ENCODE results near the gene ST6GALNAC1. TPM values are rescaled to one million over a fixed set of nuclear protein-coding genes. Genes with fewer than 3 reads are reported as not detected.

Gene ST6GALNAC1
- total and polyA plus RNA-seq, 4 donors, result 0.16 to 2.1 (median 0.21) TPM; not detected in 1

DNA sequence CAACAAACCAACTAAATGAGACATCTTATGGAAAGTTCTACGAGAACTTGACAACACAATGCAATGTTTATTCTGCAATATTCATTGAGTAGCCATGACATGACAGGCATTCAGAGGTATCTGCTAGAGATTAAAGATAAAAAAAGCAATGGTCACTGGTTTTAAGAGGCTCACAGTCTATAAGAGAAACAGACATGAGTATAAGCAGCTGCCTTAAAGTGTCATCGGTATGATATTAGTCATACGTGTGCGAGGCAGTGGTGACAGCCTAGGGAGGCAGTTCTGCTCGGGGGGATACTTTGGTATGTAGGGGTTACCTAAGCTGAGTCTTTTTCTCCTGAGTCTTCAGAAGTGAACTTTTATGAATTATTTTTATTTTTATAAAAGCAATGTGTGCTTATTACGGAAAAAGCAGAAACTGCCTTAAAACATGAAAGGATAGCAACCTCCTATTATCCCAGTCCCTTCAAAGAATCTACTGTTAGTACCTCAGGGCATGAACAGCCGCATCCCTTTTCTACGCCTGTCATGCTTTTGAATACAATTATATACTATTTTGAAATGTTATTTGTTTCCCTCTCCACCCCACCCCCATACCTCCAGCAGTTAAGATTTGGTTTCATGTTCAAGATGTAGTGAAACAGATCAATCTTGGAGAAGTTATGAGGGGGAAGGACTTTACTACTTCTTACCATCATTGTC is 7.7 kb downstream of the ST6GALNAC1 start:
- Histone ChIP-seq H3K9me3 (ENCODE audit: control insufficient read depth in 4 of 4, low read length in 3 of 4) (no peaks in the 10 kb centered on the region), H3K27me3 (ENCODE audit: control insufficient read depth in 4 of 4, insufficient read depth in 4 of 4, low read length in 3 of 4) (no peaks in the 10 kb centered on the region), H3K4me1 (ENCODE audit: control insufficient read depth in 4 of 4, insufficient read depth in 4 of 4, low read length in 3 of 4) (no peaks in the 10 kb centered on the region), H3K27ac (ENCODE audit: low read depth in 1 of 2, low read length in 2 of 2) (no peak overlapping the region), H3K9ac (ENCODE audit: low read depth in 1 of 2, low read length in 2 of 2) (no peak overlapping the region), H3K36me3 (ENCODE audit: control insufficient read depth in 4 of 4, insufficient read depth in 3 of 4, low read depth in 1 of 4, low read length in 3 of 4) (no peaks in the 10 kb centered on the region), H3K4me3 (ENCODE audit: low read depth in 1 of 3, low read length in 3 of 3) (no peak overlapping the region)
- WGBS, result 92% methylated on average over 8 of the region's 8 CpGs
- no peak for DNase-seq (ENCODE audit: low spot score)
- no peak for TF ChIP-seq YY1 (IDR thresholded peaks at IDR 0.05)
- TF ChIP-seq, protein P1, sequence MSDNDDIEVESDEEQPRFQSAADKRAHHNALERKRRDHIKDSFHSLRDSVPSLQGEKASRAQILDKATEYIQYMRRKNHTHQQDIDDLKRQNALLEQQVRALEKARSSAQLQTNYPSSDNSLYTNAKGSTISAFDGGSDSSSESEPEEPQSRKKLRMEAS (IDR thresholded peaks at IDR 0.05), result no peak

DNA sequence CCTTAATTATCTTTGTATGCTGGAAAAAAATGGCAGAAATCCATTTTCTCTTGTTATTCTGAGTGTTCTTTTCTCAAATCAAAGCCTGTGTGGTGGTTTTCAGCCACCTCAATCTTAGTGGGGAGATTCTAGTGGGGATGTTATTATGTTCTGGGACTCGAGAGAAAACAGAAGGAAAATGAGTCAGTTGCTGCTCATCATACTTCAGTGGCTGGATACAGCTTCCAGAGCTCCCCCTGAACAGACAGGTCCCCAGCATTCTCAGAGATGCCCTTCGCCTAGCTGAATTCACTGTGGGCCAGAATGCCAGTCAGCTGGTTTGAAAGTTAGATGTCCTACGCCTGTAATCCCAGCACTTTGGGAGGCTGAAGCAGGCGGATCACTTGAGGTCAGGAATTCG is 8.5 kb downstream of the ST6GALNAC1 start:
- H3K4me1 ChIP-seq (ENCODE audit: control insufficient read depth in 4 of 4, insufficient read depth in 4 of 4, low read length in 3 of 4), result no peaks in the 10 kb centered on the region
- no peaks in the 10 kb centered on the region for H3K9me3 ChIP-seq (ENCODE audit: control insufficient read depth in 4 of 4, low read length in 3 of 4)
- WGBS, result 91% methylated on average over 5 of the region's 5 CpGs
- H3K27ac ChIP-seq (ENCODE audit: low read depth in 1 of 2, low read length in 2 of 2), result no peak overlapping the region
- no peaks in the 10 kb centered on the region for H3K36me3 ChIP-seq (ENCODE audit: control insufficient read depth in 4 of 4, insufficient read depth in 3 of 4, low read depth in 1 of 4, low read length in 3 of 4)
- H3K27me3 ChIP-seq (ENCODE audit: control insufficient read depth in 4 of 4, insufficient read depth in 4 of 4, low read length in 3 of 4), result no peaks in the 10 kb centered on the region
- no peak overlapping the region for H3K9ac ChIP-seq (ENCODE audit: low read depth in 1 of 2, low read length in 2 of 2)
- no peak overlapping the region for H3K4me3 ChIP-seq (ENCODE audit: low read depth in 1 of 3, low read length in 3 of 3)
- TF ChIP-seq YY1 (IDR thresholded peaks at IDR 0.05), result no peak
- no peak for TF ChIP-seq RAD21 (IDR thresholded peaks at IDR 0.05)
- no peak for TF ChIP-seq TAF1 (conservative IDR thresholded peaks at IDR 0.05)
- no peak for TF ChIP-seq FOXA1 (IDR thresholded peaks at IDR 0.05)
- TF ChIP-seq, protein P2, sequence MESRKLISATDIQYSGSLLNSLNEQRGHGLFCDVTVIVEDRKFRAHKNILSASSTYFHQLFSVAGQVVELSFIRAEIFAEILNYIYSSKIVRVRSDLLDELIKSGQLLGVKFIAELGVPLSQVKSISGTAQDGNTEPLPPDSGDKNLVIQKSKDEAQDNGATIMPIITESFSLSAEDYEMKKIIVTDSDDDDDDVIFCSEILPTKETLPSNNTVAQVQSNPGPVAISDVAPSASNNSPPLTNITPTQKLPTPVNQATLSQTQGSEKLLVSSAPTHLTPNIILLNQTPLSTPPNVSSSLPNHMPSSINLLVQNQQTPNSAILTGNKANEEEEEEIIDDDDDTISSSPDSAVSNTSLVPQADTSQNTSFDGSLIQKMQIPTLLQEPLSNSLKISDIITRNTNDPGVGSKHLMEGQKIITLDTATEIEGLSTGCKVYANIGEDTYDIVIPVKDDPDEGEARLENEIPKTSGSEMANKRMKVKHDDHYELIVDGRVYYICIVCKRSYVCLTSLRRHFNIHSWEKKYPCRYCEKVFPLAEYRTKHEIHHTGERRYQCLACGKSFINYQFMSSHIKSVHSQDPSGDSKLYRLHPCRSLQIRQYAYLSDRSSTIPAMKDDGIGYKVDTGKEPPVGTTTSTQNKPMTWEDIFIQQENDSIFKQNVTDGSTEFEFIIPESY (IDR thresholded peaks at IDR 0.05), result no peak
- TF ChIP-seq, protein P1 (IDR thresholded peaks at IDR 0.05), result no peak
- no peak for TF ChIP-seq RXRA (IDR thresholded peaks at IDR 0.05)
- no peak for TF ChIP-seq NR2F2 (IDR thresholded peaks at IDR 0.05)
- no peak for TF ChIP-seq EGR1 (IDR thresholded peaks at IDR 0.05; ENCODE audit: low read depth in 2 of 2)
- TF ChIP-seq, protein P3, sequence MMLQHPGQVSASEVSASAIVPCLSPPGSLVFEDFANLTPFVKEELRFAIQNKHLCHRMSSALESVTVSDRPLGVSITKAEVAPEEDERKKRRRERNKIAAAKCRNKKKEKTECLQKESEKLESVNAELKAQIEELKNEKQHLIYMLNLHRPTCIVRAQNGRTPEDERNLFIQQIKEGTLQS (IDR thresholded peaks at IDR 0.05), result no peak
- TF ChIP-seq GABPA (IDR thresholded peaks at IDR 0.05 in 1 of 2, conservative IDR thresholded peaks at IDR 0.05 in 1 of 2), result no peak
- no peak for TF ChIP-seq HNF4A (conservative IDR thresholded peaks at IDR 0.05)
- TF ChIP-seq, protein P4, sequence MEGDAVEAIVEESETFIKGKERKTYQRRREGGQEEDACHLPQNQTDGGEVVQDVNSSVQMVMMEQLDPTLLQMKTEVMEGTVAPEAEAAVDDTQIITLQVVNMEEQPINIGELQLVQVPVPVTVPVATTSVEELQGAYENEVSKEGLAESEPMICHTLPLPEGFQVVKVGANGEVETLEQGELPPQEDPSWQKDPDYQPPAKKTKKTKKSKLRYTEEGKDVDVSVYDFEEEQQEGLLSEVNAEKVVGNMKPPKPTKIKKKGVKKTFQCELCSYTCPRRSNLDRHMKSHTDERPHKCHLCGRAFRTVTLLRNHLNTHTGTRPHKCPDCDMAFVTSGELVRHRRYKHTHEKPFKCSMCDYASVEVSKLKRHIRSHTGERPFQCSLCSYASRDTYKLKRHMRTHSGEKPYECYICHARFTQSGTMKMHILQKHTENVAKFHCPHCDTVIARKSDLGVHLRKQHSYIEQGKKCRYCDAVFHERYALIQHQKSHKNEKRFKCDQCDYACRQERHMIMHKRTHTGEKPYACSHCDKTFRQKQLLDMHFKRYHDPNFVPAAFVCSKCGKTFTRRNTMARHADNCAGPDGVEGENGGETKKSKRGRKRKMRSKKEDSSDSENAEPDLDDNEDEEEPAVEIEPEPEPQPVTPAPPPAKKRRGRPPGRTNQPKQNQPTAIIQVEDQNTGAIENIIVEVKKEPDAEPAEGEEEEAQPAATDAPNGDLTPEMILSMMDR (IDR thresholded peaks at IDR 0.05; ENCODE audit: low read depth, low read length, missing input control), result no peak
- no peak for DNase-seq (ENCODE audit: low spot score)
